Fibroblast of skin of right quadriceps (primary cell): Measurements from ENCODE around the gene RAD51B.
"Not testable (repeated sequence)": the region's sequence is repeated elsewhere in the genome, so short reads cannot be mapped to it uniquely, and the experiment has no call there.

Experiments
- DNase-seq: peaks from one replicate; pipeline ENCODE4 v3.0.0-alpha.2; 2013

Gene RAD51B

GRCh38 chr14:67987606-67988005 is 168.0 kb downstream of the RAD51B start:
- DNase-seq, result peak; percentile 95

DNA sequence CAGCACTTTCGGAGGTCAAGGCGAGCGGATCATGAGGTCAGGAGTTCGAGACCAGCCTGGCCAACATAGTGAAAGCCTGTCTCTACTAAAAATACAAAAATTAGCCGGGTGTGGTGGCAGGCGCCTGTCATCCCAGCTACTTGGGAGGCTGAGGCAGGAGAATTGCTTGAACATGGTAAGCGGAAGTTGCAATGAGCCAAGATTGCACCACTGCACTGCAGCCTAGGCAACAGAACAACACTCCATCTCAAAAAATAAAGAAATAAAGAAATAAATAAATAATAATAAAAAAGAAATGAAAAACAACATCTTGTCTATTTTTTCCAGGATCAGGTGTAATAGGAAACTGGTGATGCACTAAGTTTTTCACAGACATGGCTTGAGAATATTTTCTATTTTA is 168.6 kb downstream of the RAD51B start:
- not testable (repeated sequence) for DNase-seq

DNA sequence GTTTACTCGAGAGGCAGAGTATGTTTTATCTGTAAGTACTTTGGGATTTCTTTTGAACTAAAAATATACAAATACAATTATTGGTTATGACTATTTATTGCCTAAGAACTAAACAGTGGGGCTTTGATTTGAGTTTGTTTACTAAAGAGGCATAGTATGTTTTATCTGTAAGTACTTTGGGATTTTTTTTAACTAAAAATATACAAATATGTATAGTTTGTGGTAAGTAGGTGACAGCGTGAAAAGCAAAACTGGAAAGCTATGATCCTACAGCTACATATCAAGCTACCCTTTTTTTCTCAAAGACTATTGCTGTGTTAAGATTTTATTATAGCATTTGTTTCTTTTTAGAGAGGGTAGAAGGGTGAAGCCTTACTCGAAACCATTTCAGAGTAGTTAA is 171.0 kb downstream of the RAD51B start:
- DNase-seq, result no peak

DNA sequence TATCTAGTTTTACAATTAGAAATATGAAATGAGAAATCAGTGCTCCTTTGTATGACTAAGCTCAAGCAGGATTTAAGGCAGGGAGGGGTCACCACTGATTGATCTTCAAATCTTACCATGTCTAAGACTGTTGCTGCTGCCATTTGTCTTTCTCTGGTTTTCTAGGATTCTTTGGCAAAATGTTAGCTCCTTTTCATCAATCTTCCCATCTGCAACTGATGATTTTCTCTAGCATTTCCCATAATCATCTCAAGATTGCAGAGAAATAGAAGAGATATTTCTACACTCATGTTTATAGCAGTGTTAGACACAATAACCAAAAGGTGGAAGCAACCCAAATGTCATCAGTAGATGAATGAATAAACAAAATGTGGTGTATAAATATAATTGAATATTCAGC is 175.0 kb downstream of the RAD51B start:
- no peak for DNase-seq

- no peak for DNase-seq
Measured at GRCh38 chr14:67996235-67996634, 176.7 kb downstream of the RAD51B start.

- DNase-seq, result no peak
Measured at GRCh38 chr14:67998834-67999233, 179.3 kb downstream of the RAD51B start.

DNA sequence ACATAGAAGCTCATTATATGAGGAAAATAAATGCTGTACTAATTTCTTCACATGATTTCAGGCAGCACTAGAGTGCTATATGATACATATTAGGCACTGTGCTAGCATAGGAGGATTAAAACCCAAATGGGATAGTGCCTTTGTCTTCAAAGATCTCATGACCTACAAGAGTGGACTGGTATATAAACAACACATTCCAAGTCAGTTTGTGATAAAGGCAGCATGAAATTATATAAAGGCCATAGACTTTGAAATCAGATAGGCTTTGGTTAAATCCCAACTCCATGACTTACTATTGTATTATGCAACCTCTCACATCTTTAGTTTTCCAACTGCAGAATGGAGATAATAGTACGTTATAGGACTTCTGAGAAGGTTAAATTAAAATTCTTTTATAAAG is 179.7 kb downstream of the RAD51B start:
- peak; percentile 52 for DNase-seq

- peak; percentile 92 for DNase-seq
Measured at GRCh38 chr14:67999705-68000384, 180.3 kb downstream of the RAD51B start.

DNA sequence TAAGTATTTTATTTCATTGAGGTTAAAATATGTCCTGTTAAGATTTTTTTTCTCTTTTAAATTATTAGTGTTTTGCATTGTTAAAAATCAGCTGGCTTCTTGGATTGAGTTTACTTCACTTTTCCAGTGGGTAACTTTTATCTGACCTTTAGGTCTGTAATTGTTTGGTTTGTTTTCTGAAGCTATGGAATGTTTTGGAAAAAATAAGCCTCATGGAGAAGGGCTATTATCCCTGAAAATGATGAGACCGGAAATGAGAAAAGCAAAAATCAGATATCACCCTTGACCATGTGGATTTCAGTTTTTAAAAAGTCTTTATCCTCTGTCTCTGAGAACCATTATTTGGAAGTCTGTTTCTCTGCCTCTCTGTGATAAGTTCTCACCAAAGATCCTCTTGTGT is 180.9 kb downstream of the RAD51B start:
- no peak for DNase-seq

DNA sequence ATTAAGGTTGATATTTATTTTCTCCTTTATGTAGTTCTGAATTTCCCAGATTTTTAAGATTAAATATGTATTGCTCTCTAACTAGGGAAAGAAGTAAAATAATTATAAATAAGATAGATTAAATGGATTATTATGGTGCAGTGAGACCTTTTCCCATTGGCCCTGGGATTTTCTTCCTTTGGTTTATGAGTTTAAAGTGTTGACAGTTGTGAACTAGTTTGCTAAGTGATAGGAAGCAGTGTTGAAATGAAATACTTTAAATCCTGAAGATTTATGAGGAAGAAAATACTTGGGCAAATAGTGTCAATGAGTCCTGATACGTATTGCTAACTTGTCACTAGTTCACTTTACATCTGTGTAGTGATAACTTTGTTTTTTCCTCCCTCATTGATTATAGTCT is 188.9 kb downstream of the RAD51B start:
- DNase-seq, result no peak

DNA sequence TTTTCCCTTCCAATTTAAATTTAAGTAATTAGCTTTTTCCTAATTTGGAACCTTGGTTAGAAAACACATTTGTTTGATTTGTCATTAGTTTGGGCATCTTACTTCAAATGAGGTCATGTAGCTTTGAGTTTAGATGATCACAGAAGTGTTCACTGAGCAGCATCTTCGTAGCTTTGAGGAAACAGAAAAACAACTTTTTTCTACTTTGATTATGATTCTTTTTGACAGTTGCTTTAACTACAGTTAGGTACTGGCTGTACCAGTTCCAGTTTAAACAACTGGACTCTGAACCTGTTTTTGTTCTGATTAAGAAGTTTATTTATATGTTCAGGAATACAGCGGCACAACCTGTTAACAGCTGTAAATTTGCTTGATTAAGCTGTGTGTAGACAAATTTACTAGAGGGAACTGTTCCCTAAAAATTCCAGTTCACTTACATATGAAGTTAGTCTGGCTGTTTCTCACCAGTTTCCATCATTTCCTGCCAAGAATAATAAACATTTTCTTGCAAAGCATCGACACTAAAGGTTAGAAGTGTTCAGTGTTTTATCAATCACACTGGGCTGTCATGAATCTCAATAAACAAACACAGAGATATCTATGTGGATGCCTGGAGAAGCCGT is 191.9 kb downstream of the RAD51B start:
- peak; percentile 76 for DNase-seq

DNA sequence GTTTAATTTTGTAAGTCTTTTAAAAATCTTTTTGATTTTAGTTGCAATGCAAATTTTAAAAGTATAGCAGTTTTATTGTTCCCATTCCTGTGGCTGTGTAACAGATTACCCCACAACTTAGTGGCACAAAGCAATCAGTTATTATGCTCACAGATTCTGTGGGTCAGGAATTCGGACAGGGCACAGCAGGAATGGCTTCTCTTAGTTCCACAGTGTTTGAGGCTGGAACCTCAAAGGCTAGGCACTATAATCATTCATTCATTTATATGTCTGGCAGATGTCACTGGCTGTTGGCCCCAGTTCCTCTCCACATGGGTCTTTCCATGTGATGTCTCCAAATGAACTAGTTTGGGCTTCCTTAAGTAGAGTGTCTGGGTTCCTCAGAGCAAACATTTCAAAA is 193.3 kb downstream of the RAD51B start:
- no peak for DNase-seq

- no peak for DNase-seq
Measured at GRCh38 chr14:68013326-68013725, 193.7 kb downstream of the RAD51B start.

- DNase-seq, result no peak
Measured at GRCh38 chr14:68014771-68015170, 195.2 kb downstream of the RAD51B start.

DNA sequence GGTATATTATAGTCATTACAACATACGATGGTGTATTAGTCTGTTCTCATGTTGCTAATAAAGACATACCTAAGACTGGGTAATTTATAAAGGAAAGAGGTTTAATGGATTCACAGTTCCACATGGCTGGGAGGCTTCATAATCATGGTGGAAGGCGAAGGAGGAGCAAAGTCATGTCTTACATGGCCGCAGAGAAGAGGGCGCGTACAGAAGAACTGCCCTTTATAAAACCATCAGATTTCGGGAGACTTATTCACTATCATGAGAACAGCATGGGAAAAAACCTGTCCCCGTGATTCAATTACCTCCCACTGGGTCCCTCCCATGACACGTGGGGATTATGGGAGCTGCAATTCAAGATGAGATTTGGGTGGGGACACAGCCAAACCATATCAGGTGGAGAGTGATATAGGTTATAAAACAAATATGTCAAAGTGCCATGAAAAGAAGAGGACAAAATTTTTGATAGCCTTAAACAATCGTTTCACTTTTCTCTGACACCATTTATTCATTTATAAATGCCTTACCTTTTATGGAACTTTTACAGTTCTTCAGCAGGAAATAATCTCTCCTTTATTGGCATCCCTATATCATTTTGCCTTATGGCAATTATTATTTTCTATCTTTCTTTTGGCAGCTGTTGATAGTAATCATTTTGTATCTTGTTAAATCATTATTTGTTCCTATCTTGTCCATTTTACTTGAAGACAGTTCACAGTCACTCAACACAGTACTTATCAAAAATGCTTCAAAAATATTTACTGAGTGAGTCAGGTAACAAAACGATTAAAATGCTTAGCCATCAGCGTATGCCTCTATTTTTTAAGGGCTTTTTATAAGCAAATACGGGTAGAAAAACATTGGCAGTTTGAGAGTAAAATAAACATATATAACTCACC is 196.0 kb downstream of the RAD51B start:
- no peak for DNase-seq

GRCh38 chr14:68016255-68016914 is 196.8 kb downstream of the RAD51B start:
- peak; percentile 78 for DNase-seq

GRCh38 chr14:68018598-68018997 is 199.0 kb downstream of the RAD51B start:
- DNase-seq, result peak; percentile 23

DNA sequence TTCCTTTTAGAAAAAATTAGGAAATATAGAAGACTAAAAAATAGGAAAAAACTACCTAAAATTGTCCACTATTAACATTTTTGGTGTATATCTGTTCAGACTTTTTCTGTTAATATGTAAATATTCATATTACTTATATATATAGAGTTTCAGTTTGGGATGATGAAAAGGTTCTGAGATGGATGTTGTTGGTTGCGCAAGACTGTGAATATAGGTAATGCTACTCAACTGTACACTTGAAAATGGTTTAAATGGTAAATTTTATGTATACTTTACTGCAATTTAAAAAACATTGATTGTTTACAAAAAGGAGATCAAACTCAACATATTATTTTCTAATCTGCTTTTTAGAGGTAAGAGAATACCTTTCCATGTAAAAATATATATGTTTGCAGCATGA is 200.9 kb downstream of the RAD51B start:
- no peak for DNase-seq

GRCh38 chr14:68020999-68021663 is 201.6 kb downstream of the RAD51B start:
- DNase-seq, result no peak

- peak; percentile 42 for DNase-seq
Measured at GRCh38 chr14:68027276-68027675, 207.7 kb downstream of the RAD51B start.

GRCh38 chr14:68028075-68028474 is 208.5 kb downstream of the RAD51B start:
- DNase-seq, result no peak

GRCh38 chr14:68031011-68031410 is 211.4 kb downstream of the RAD51B start:
- not testable (repeated sequence) for DNase-seq

GRCh38 chr14:68032154-68032553 is 212.6 kb downstream of the RAD51B start:
- no peak for DNase-seq
